IMR-90 (cell line): ENCODE measurements around the gene VPS4B. TPM values are rescaled to one million over a fixed set of nuclear protein-coding genes. Genes with fewer than 3 reads are reported as not detected.

ENCODE experiments used
- ATAC-seq: fragments of 200-7000 bp; cut with Tn5 transposase; 2 replicates; pipeline ENCODE4 v1.9.1; 2020; ENCODE audit warnings: low read depth, mild to moderate bottlenecking, moderate library complexity
- BruUV-seq: library from RNA; stranded (reverse); fragments of 400-500 nt; replicated peaks from 2 replicates; lab custom pipeline; 2021; lab: Mats Ljungman, UMichigan
- CTCF ChIA-PET: fragments of 300-600 bp; formaldehyde crosslinking; extraction: SDS; loops from one replicate; lab custom pipeline; 2021; ENCODE audit warnings: antibody characterized with exemption; lab: Yijun Ruan, JAX
- POLR2A ChIA-PET: fragments of 300-600 bp; sonication (Branson Sonifier 250); formaldehyde crosslinking; loops from one replicate; lab custom pipeline; 2022; ENCODE audit warnings: antibody characterized with exemption; ENCODE audit not compliant: unreplicated experiment; lab: Charles Lee
- DNase-seq: peaks from one replicate; pipeline ENCODE4 v3.0.0; 2013
- H2AFZ ChIP-seq: replicated peaks from 2 replicates; pipeline ENCODE3; 2013; ENCODE audit warnings: low read length, mild to moderate bottlenecking; ENCODE audit not compliant: poor library complexity
- H2AK5ac ChIP-seq: 2 replicates; pipeline ENCODE4 v1.6.1; 2013; ENCODE audit warnings: low read depth, low read length, inconsistent platforms
- H2AK9ac ChIP-seq: replicated peaks from 2 replicates; pipeline ENCODE3; 2013; ENCODE audit warnings: mild to moderate bottlenecking, low read depth, low read length, moderate library complexity; ENCODE audit not compliant: poor library complexity
- H2BK120ac ChIP-seq: 2 replicates; pipeline ENCODE4 v1.6.1; 2013; ENCODE audit warnings: low read depth, low read length, inconsistent platforms
- H2BK15ac ChIP-seq: 3 replicates; pipeline ENCODE4 v1.6.1; 2013; ENCODE audit warnings: low read depth, low read length, inconsistent platforms
- H2BK20ac ChIP-seq: 2 replicates; pipeline ENCODE4 v1.6.1; 2013; ENCODE audit warnings: low read depth, mild to moderate bottlenecking, inconsistent platforms, low read length, moderate library complexity
- H2BK5ac ChIP-seq: 2 replicates; pipeline ENCODE4 v1.6.1; 2013; ENCODE audit warnings: mild to moderate bottlenecking, low read depth, low read length, inconsistent platforms; ENCODE audit not compliant: poor library complexity, severe bottlenecking
- H3K14ac ChIP-seq: replicated peaks from 2 replicates; pipeline ENCODE4 v1.6.1; 2013; ENCODE audit warnings: low read depth, low read length, inconsistent platforms
- H3K18ac ChIP-seq: 2 replicates; pipeline ENCODE4 v1.6.1; 2013; ENCODE audit warnings: low read depth, low read length, control low read depth
- H3K23ac ChIP-seq: 2 replicates; pipeline ENCODE4 v1.6.1; 2013; ENCODE audit warnings: low read depth, low read length, inconsistent platforms
- H3K27ac ChIP-seq: 2 replicates; pipeline ENCODE4 v1.5.1; 2013; ENCODE audit warnings: mild to moderate bottlenecking, control low read depth, low read length; ENCODE audit not compliant: insufficient read depth
- H3K27me3 ChIP-seq: 2 replicates; pipeline ENCODE4 v1.6.1; 2013; ENCODE audit warnings: low read length; ENCODE audit not compliant: control insufficient read depth, insufficient read depth
- H3K36me3 ChIP-seq: 2 replicates; pipeline ENCODE4 v1.6.1; 2013; ENCODE audit warnings: low read length, mixed read lengths; ENCODE audit not compliant: control insufficient read depth, insufficient read depth
- H3K4ac ChIP-seq: 2 replicates; pipeline ENCODE4 v1.6.1; 2013; ENCODE audit warnings: low read depth, low read length, inconsistent platforms
- H3K4me1 ChIP-seq: 2 replicates; pipeline ENCODE4 v1.6.1; 2013; ENCODE audit warnings: low read length, mixed read lengths; ENCODE audit not compliant: control insufficient read depth, insufficient read depth
- H3K4me2 ChIP-seq: 2 replicates; pipeline ENCODE4 v1.6.1; 2013; ENCODE audit warnings: low read depth, mild to moderate bottlenecking, control low read depth, low read length, moderate library complexity
- H3K4me3 ChIP-seq: 2 replicates; pipeline ENCODE4 v1.5.1; 2013; ENCODE audit warnings: low read depth, mild to moderate bottlenecking, control low read depth, low read length, moderate library complexity; ENCODE audit not compliant: insufficient read depth
- H3K56ac ChIP-seq: 2 replicates; pipeline ENCODE4 v1.6.1; 2013; ENCODE audit warnings: low read length, inconsistent platforms; ENCODE audit not compliant: insufficient read depth; ENCODE audit errors: extremely low read depth
- H3K79me1 ChIP-seq, 2 experiments: 2 replicates each; pipeline ENCODE4 v1.6.1; 2013; ENCODE audit warnings: low read length in 2 of 2, inconsistent platforms in 1 of 2, low read depth in 1 of 2
- H3K9ac ChIP-seq: 2 replicates; pipeline ENCODE4 v1.6.1; 2013; ENCODE audit warnings: low read depth, low read length, control low read depth
- H3K9me1 ChIP-seq: 2 replicates; pipeline ENCODE4 v1.6.1; 2013; ENCODE audit warnings: low read length, inconsistent platforms; ENCODE audit not compliant: insufficient read depth
- H3K9me3 ChIP-seq: 2 replicates; pipeline ENCODE4 v1.6.1; 2013; ENCODE audit warnings: low read length; ENCODE audit not compliant: control insufficient read depth, insufficient read depth
- H4K20me1 ChIP-seq: 2 replicates; pipeline ENCODE4 v1.6.1; 2013; ENCODE audit warnings: low read length, inconsistent platforms; ENCODE audit not compliant: insufficient read depth
- H4K5ac ChIP-seq: 2 replicates; pipeline ENCODE4 v1.6.1; 2013; ENCODE audit warnings: mild to moderate bottlenecking, low read depth, low read length, control low read depth
- H4K8ac ChIP-seq, 2 experiments: 2 replicates each; pipeline ENCODE4 v1.6.1; 2013; ENCODE audit warnings: low read depth in 2 of 2, low read length in 2 of 2, control low read depth in 1 of 2, inconsistent platforms in 1 of 2
- H4K91ac ChIP-seq: 2 replicates; pipeline ENCODE4 v1.6.1; 2013; ENCODE audit warnings: low read depth, low read length, inconsistent platforms; ENCODE audit not compliant: insufficient read depth
- CEBPB ChIP-seq: IDR thresholded peaks from 2 replicates; pipeline ENCODE4 v1.6.1; 2012; ENCODE audit warnings: low read depth, low read length, improper control_type of control experiment
- MXI1 ChIP-seq: IDR thresholded peaks from 2 replicates; pipeline ENCODE4 v1.6.1; 2012; ENCODE audit warnings: low read depth, mild to moderate bottlenecking, low read length, moderate library complexity, borderline replicate concordance
- WGBS, 2 experiments: methylation state at CpG; one replicate each; pipeline versions ENCODE4 v1.1.5 to v1.1.7; 2013; ENCODE audit warnings: missing lambda C conversion rate in 2 of 2; ENCODE audit not compliant: insufficient read length in 1 of 2; ENCODE audit errors: extremely low coverage in 2 of 2; 5-methylcytosine and 5-hydroxymethylcytosine counted together
- dilution Hi-C: fragments of 300-500 bp; cut with HindIII; formaldehyde crosslinking; loops from one replicate; pipeline ENCODE4 v1.14.3; 2018; ENCODE audit warnings: low sequenced_read_pairs; ENCODE audit not compliant: unreplicated experiment
- in situ Hi-C: fragments of 300-500 bp; cut with MboI; formaldehyde crosslinking; loops from 3 replicates; pipeline ENCODE4 v1.14.3; 2019; ENCODE audit warnings: low sequenced_read_pairs, inconsistent platforms, mixed read lengths
- intact Hi-C: fragments of 100-400 bp; cut with micrococcal nuclease; formaldehyde crosslinking; loops from 2 replicates; pipeline ENCODE4 v1.10.0; 2022
- polyA plus RNA-seq, 3 experiments: library from polyadenylated mRNA; depleted of rRNA; stranded (reverse); fragments of >200 nt; gene quantifications; 2 replicates each; pipeline ENCODE4 v1.2.3, GENCODE V29; 2012; ENCODE audit warnings: low replicate concordance in 1 of 3
- total RNA-seq: library from RNA; depleted of rRNA; stranded (reverse); fragments of >200 nt; gene quantifications from 2 replicates; pipeline ENCODE4 v1.2.3, GENCODE V29; 2012

VPS4B gene
- total and polyA plus RNA-seq, 2 of the 4 experiments (the other 2 are of a cell fraction) = 16.2 to 31.5 TPM

GRCh38 chr18:63438181-63438580 is 15.9 kb upstream of the VPS4B start:
- DNase-seq (no peak), ATAC-seq (no peak)
- H2AK9ac ChIP-seq = no peak overlapping the region
- H3K14ac ChIP-seq = no peak overlapping the region
- no peak overlapping the region for H3K56ac ChIP-seq
- H2AFZ ChIP-seq = no peak overlapping the region
- no peak overlapping the region for H2AK5ac ChIP-seq
- H4K91ac ChIP-seq = no peak overlapping the region
- H4K8ac ChIP-seq = 0 out of 4 replicates have a peak overlapping the region, but pooled peaks of 1 of the 2 experiments have one; percentile 25
- in situ Hi-C loops = loop anchor here (5.0 kb wide), 1 partner anchor 421 kb away; no protein-coding TSS in a partner anchor
- intact Hi-C loops = loop anchor here (1.0 to 10.0 kb wide), 4 partner anchors 96 to 913 kb away; partner anchors contain the start of gene ZCCHC2
- no peak overlapping the region for H4K5ac ChIP-seq
- no peak overlapping the region for H2BK120ac ChIP-seq
- BruUV-seq = no TSS peak
- no peak overlapping the region for H2BK20ac ChIP-seq
- H3K4me2 ChIP-seq = no peak overlapping the region
- CTCF ChIA-PET = interaction anchor here (1.1 to 1.6 kb wide), 3 partner anchors 11 to 310 kb away, joined by 3 to 5 read pairs (median 4); no protein-coding TSS in a partner anchor
- no peaks in the 10 kb centered on the region for H3K79me1 ChIP-seq
- H3K4me1 ChIP-seq = no peaks in the 10 kb centered on the region
- no peak overlapping the region for H2BK5ac ChIP-seq
- no peak overlapping the region for H3K23ac ChIP-seq
- no peak overlapping the region for H3K4me3 ChIP-seq
- no peak overlapping the region for H3K9ac ChIP-seq
- H3K27me3 ChIP-seq = peaks cover 11% of the 10 kb centered on the region
- H3K9me3 ChIP-seq = no peaks in the 10 kb centered on the region
- no peak overlapping the region for H3K27ac ChIP-seq
- no peaks in the 10 kb centered on the region for H3K9me1 ChIP-seq
- TF ChIP-seq CEBPB (peak; percentile 31; the same call in 1 of the 2 replicates), MXI1 (no peak)
- no peaks in the 10 kb centered on the region for H3K36me3 ChIP-seq
- POLR2A ChIA-PET = interaction anchor here (1.0 kb wide), 1 partner anchor 16 kb away, joined by 5 read pairs; the partner anchor contains the start of gene VPS4B
- H3K18ac ChIP-seq = no peak overlapping the region
- dilution Hi-C loops = no loop called here
- no peak overlapping the region for H3K4ac ChIP-seq
- WGBS, 2 experiments = no CpG with 5 or more reads among the region's 2 CpGs
- no peak overlapping the region for H2BK15ac ChIP-seq
- H4K20me1 ChIP-seq = no peaks in the 10 kb centered on the region
